Progenitor cell of endocrine pancreas (in vitro differentiated cells): ENCODE measurements around the gene TAS1R2. TPM values are rescaled to one million over a fixed set of nuclear protein-coding genes. Genes with fewer than 3 reads are reported as not detected.

Source experiments
- DNase-seq: peaks from one replicate; pipeline ENCODE4 v3.0.0; 2021; ENCODE audit warnings: low spot score; ENCODE audit not compliant: unreplicated experiment
- H3K27ac Mint-ChIP-seq: 2 replicates; pipeline ENCODE4 v1.8.0; 2021; ENCODE audit warnings: mild to moderate bottlenecking, moderate library complexity, mixed read lengths
- H3K27me3 Mint-ChIP-seq: 2 replicates; pipeline ENCODE4 v1.8.0; 2021; ENCODE audit warnings: mixed read lengths
- H3K36me3 Mint-ChIP-seq: 2 replicates; pipeline ENCODE4 v1.8.0; 2022; ENCODE audit warnings: mixed read lengths; ENCODE audit not compliant: insufficient read depth
- H3K4me1 Mint-ChIP-seq: 2 replicates; pipeline ENCODE4 v1.8.0; 2021; ENCODE audit warnings: low read depth, mixed read lengths
- H3K4me3 Mint-ChIP-seq: 2 replicates; pipeline ENCODE4 v1.8.0; 2021; ENCODE audit warnings: low read depth, mild to moderate bottlenecking, moderate library complexity, mixed read lengths
- H3K9me3 Mint-ChIP-seq: 2 replicates; pipeline ENCODE4 v1.8.0; 2021; ENCODE audit warnings: low read depth, mixed read lengths
- total RNA-seq: library from RNA; stranded (reverse); gene quantifications from 2 replicates; pipeline ENCODE4 v1.2.1, GENCODE V29; 2021
- TF ChIP-seq, protein P1 (sequence below): fragments of 200-600 bp; sonication (generic); IDR thresholded peaks from one replicate; pipeline ENCODE4 v1.5.0; 2021; ENCODE audit warnings: antibody characterized with exemption, mild to moderate bottlenecking; ENCODE audit not compliant: unreplicated experiment

TAS1R2 gene
- total RNA-seq, 1 donor from 2014 or later = not detected

DNA sequence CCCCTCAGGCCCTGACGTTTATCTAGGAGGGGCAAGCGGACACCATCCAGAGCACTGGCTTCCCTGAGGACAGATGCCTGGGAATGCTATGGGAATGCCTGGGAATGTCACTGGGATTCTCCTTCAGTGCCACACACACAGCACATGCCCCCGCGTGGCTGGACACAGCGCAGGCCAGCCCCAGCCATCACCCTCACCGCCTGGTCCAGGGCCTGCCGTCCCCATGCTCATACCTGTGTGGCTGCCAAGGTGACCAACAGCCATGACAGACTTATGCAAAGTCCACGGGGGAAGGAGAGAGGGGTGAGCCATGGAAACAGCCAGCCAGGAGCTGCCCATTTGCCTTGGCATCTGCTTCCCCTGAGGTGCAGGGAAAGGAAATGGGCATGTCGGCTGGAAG is 5.7 kb upstream of the TAS1R2 start:
- no peak overlapping the region for H3K27ac Mint-ChIP-seq
- H3K36me3 Mint-ChIP-seq = no peaks in the 10 kb centered on the region
- no peak overlapping the region for H3K4me3 Mint-ChIP-seq
- H3K4me1 Mint-ChIP-seq = no peaks in the 10 kb centered on the region
- H3K9me3 Mint-ChIP-seq = no peaks in the 10 kb centered on the region
- DNase-seq = no peak
- TF ChIP-seq, protein P1, sequence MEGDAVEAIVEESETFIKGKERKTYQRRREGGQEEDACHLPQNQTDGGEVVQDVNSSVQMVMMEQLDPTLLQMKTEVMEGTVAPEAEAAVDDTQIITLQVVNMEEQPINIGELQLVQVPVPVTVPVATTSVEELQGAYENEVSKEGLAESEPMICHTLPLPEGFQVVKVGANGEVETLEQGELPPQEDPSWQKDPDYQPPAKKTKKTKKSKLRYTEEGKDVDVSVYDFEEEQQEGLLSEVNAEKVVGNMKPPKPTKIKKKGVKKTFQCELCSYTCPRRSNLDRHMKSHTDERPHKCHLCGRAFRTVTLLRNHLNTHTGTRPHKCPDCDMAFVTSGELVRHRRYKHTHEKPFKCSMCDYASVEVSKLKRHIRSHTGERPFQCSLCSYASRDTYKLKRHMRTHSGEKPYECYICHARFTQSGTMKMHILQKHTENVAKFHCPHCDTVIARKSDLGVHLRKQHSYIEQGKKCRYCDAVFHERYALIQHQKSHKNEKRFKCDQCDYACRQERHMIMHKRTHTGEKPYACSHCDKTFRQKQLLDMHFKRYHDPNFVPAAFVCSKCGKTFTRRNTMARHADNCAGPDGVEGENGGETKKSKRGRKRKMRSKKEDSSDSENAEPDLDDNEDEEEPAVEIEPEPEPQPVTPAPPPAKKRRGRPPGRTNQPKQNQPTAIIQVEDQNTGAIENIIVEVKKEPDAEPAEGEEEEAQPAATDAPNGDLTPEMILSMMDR = no peak
- H3K27me3 Mint-ChIP-seq = peaks cover 28% of the 10 kb centered on the region

DNA sequence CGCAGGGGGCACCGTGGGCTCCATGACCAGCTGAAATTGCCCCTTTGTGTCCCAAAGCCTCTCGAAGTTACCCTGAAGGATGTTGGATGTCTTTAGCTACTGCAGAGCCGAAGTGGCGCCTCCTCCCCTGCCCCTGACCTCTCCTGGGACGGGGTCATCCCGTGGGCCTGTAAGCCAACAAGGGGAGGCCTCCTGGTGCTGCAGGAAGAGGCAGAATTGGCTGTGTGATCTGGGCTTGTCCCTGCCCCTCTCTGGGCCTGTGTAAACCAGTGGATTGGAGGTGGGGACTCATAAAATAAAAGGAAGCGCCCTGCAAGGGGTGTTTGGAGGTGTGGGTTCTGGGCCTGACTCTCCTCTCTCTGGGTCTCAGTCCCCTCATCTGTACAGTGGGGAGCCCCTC is 2.1 kb upstream of the TAS1R2 start:
- Mint-ChIP-seq H3K36me3 (no peaks in the 10 kb centered on the region), H3K4me3 (no peak overlapping the region), H3K27me3 (peaks cover 26% of the 10 kb centered on the region), H3K9me3 (no peaks in the 10 kb centered on the region), H3K4me1 (no peaks in the 10 kb centered on the region), H3K27ac (no peak overlapping the region)
- DNase-seq = no peak
- TF ChIP-seq, protein P1 = no peak

DNA sequence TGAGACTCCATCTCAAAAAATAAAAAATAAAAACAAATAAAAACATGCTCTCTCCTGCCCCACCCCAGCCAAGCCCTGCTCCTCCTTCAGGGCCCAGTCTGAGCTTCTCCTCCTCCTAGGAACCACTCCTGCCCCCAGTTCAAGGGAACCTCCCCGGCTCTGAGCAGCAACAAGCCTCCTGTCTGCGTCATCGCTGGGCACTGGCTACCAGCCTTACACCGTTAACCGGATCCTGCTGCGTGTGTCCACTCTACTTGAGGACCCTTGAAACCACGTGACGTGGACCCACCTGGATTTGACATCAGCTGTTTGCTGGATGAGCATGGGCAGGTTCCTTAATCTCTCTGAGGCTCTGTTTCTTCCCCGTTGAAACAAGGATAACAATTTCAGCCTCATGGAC is 1.6 kb upstream of the TAS1R2 start:
- no peaks in the 10 kb centered on the region for H3K9me3 Mint-ChIP-seq
- H3K27ac Mint-ChIP-seq = no peak overlapping the region
- peaks cover 24% of the 10 kb centered on the region for H3K27me3 Mint-ChIP-seq
- H3K4me3 Mint-ChIP-seq = no peak overlapping the region
- TF ChIP-seq, protein P1 = no peak
- H3K4me1 Mint-ChIP-seq = no peaks in the 10 kb centered on the region
- H3K36me3 Mint-ChIP-seq = no peaks in the 10 kb centered on the region
- no peak for DNase-seq

DNA sequence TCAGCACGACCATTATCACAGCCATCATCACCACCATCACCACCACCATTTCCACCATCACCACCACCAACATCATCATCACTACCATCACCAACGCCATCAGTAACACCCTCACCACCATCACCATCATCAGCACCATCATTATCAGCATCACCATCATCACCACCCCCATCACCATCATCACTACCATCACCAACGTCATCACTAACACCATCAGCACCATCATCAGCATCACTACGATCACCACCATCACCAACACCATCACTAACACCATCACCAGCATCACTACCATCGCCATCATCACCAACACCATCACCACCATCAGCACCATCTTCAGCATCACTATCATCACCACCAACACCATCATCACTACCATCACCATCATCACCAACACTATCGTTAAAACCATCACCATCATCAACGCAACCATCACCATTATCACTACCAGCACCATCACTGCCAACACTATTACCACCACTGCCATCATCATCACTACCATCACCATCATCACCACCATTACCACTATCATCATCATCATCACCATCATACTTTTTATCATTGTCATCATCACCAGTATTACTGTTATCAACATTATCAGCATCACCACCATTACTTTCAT is 1.3 kb downstream of the TAS1R2 start:
- no peaks in the 10 kb centered on the region for H3K4me1 Mint-ChIP-seq
- H3K36me3 Mint-ChIP-seq = no peaks in the 10 kb centered on the region
- TF ChIP-seq, protein P1 = no peak
- H3K27me3 Mint-ChIP-seq = peaks cover 31% of the 10 kb centered on the region
- H3K4me3 Mint-ChIP-seq = no peak overlapping the region
- H3K27ac Mint-ChIP-seq = no peak overlapping the region
- no peak for DNase-seq
- no peaks in the 10 kb centered on the region for H3K9me3 Mint-ChIP-seq

DNA sequence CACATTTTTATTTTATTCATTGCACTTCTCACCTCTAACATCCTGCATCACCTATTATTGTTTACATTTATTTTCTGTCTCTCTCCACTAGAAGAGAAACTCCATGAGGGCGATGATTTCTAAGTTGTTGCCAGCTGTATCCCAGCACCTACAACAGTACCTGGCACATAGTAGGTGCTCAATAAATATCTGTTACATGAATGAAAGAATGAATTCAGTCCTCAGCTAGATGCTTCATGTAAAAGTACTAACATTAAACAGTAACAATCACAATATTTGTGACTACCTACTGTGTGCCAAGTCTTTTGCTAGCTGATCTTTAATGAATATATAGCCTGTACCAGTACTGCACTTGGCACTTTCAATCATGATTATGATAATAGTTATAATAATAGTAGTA is 3.0 kb downstream of the TAS1R2 start:
- no peaks in the 10 kb centered on the region for H3K9me3 Mint-ChIP-seq
- peaks cover 23% of the 10 kb centered on the region for H3K27me3 Mint-ChIP-seq
- no peaks in the 10 kb centered on the region for H3K36me3 Mint-ChIP-seq
- TF ChIP-seq, protein P1 = no peak
- no peak overlapping the region for H3K4me3 Mint-ChIP-seq
- no peak for DNase-seq
- no peaks in the 10 kb centered on the region for H3K4me1 Mint-ChIP-seq
- no peak overlapping the region for H3K27ac Mint-ChIP-seq
